GM03348 (cell line): ENCODE data around the gene GCH1.

Source experiments
- DNase-seq: peaks from one replicate; pipeline ENCODE4 v3.0.0; 2012; ENCODE audit warnings: low spot score

GCH1 gene

GRCh38 chr14:54797556-54797955 is 105.1 kb downstream of the GCH1 start:
- no peak for DNase-seq

GRCh38 chr14:54796961-54797360 is 105.7 kb downstream of the GCH1 start:
- DNase-seq: peak; percentile 71

GRCh38 chr14:54794796-54795195 is 107.8 kb downstream of the GCH1 start:
- no peak for DNase-seq

GRCh38 chr14:54794159-54794558 is 108.5 kb downstream of the GCH1 start:
- no peak for DNase-seq

GRCh38 chr14:54792288-54792687 is 110.3 kb downstream of the GCH1 start:
- no peak for DNase-seq
